GM21786 (cell line): Measurements from ENCODE around the gene CLCA4.

Source experiments
- ATAC-seq: cut with Tn5 transposase; IDR thresholded peaks from one replicate; pipeline ENCODE4 v1.9.1; 2021; ENCODE audit not compliant: unreplicated experiment

Gene CLCA4, protein sequence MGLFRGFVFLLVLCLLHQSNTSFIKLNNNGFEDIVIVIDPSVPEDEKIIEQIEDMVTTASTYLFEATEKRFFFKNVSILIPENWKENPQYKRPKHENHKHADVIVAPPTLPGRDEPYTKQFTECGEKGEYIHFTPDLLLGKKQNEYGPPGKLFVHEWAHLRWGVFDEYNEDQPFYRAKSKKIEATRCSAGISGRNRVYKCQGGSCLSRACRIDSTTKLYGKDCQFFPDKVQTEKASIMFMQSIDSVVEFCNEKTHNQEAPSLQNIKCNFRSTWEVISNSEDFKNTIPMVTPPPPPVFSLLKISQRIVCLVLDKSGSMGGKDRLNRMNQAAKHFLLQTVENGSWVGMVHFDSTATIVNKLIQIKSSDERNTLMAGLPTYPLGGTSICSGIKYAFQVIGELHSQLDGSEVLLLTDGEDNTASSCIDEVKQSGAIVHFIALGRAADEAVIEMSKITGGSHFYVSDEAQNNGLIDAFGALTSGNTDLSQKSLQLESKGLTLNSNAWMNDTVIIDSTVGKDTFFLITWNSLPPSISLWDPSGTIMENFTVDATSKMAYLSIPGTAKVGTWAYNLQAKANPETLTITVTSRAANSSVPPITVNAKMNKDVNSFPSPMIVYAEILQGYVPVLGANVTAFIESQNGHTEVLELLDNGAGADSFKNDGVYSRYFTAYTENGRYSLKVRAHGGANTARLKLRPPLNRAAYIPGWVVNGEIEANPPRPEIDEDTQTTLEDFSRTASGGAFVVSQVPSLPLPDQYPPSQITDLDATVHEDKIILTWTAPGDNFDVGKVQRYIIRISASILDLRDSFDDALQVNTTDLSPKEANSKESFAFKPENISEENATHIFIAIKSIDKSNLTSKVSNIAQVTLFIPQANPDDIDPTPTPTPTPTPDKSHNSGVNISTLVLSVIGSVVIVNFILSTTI

DNA sequence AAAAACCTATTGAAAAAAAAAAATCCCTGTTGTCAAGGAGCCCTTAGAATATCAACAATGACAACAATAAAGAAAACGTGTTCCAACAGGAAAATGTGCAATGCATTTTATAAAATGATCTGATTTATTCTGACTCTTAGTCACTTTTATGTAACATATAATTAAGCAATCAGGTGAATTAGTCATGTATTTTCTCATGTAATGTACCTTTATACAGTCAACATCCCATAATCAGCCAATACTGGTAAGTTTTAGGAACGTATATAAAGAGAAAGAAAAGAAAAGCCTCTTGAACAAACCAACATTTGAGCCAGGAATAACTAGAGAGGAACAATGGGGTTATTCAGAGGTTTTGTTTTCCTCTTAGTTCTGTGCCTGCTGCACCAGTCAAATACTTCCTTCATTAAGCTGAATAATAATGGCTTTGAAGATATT lies at the start of gene CLCA4:
Gene CLCA4 (plus strand): TSS at position 292 of the 435 bp plus-strand sequence. CDS start 42 bp downstream, at position 334.
- ATAC-seq, result no peak

DNA sequence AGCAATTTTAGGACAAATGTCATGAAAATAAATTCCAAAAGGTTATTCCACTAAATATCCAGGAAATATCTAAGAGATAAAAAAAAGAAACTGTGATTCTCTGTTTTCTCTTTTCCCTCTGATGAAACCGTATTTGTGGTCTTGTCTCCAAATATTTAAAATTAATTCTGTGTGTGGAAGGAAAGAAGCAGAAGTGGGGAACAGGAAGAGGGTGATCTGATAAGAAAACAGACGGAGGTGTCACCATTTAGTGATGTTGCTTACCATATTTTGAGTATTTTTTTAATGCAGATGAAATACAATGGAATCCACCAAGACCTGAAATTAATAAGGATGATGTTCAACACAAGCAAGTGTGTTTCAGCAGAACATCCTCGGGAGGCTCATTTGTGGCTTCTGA lies 48.6 kb upstream of the CLCA4 start:
- ATAC-seq, result no peak

DNA sequence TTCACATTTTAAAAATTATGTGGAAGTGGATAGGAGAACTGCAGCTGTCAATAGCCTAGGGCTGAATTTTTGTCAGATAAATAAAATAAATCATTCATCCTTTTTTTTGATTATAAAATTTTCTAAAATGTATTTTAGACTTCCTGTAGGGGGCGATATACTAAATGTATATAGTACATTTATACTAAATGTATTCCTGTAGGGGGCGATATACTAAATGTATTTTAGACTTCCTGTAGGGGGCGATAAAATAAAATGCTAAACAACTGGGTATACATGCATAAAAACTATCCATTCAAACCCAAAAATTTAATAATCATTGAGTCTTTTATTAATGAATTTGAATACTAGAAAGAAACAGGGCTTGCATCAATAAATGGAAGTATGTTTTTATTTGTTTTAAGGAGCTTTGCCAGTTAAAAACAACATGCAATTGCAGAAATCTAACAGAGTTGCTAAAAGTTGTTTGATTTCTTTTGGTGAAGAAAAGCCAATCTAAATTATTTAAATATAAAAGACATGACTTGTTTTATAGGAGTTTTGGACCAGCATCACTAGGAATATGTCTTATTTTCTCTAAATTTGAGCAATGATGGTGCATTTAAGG lies 46.8 kb upstream of the CLCA4 start:
- ATAC-seq, result peak; percentile 57

GRCh38 chr1:86500714-86501113 lies 46.2 kb upstream of the CLCA4 start:
- no peak for ATAC-seq

DNA sequence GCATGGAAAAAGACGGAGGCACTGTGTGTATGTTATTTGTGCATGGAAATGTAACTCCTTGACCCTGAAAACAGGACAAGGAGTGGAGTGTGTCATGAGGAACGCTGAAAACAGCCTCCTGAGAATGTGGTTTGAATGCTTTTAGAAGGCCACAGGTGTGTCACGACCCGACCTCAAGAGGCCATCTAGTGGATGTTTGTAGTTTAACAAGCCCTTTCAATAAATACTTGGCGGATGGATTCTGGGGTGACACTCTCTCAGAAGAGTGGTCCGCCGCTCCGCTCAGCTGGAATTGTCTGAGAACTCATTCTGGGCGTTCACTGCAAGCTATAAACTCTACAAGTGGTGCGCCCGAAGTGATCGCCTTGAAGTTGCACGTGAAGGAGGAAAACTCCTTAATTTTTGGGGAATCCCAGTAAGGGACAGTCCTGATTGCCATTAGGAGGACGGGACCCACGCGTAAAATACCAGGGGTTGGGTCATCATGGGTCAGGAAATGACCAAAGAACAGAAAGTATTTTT lies 44.7 kb upstream of the CLCA4 start:
- peak; percentile 70 for ATAC-seq

DNA sequence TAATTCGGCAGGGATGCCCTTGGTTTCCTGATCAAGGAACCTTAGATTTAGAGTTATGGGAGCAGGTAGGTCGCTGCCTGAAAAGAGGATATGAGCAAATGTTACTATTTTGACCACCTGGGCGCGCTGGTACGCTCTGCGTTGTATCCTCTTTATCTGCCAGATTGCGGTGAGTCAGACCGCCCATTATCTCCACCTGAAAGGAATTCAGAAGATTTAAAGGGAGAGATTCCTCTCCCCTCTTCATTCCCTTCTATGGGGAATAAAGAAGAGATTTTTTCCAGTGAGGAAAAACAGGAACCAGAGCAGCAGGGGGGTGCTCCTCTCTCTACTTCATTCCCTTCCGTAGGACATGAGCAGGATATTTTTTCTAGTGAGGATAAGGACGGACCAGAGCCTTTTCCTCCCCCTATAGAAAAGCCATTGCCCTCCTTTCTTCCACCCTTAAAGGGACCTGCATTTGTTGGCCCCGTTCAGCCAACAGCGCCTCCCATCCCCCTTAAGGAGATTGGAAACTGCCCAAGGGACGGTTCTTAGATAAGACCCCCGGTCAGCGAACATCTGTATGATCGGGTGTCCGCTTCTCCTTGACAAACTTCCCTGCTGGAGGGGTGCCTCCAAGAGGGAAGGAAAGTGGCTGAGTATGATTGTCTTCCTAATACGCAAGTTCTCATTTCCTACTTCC lies 44.0 kb upstream of the CLCA4 start:
- ATAC-seq, result peak; percentile 6

DNA sequence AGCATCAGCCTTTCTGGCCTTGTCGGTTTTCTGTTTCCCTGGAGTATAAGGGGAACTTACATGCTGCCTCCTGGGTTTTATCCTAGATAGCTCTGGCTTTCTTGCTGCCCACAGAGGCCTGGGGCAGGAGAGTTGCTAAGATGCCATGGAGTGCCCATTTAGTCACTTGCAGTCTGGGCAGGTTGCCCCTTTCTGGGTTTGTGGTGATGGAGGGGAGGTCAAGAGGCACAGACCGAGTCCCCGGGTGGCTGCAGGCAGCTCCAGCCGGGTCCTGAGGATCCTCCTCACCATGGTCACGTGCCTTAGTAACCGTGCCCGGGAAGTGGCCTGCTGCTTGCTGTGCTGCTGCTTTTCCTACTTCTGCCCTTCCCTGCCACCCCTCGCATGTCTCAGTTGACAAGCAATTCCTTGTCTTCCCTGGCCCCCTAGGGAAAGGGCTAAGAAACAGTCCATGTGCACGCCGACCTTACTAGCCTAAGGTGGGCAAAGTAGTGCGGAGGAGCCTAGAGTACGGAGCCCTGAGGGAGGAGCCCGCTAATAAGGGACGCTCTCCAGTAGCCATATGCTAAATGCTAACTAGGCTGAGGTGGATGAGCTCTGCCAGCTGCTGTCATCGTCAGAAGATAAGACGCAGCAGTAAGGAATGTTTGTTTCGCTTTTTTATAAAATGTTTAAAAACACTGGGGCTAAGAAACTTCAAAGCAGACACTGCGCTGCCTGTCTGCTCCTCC lies 43.3 kb upstream of the CLCA4 start:
- ATAC-seq, result no peak

GRCh38 chr1:86504137-86504479 lies 42.8 kb upstream of the CLCA4 start:
- ATAC-seq, result no peak

DNA sequence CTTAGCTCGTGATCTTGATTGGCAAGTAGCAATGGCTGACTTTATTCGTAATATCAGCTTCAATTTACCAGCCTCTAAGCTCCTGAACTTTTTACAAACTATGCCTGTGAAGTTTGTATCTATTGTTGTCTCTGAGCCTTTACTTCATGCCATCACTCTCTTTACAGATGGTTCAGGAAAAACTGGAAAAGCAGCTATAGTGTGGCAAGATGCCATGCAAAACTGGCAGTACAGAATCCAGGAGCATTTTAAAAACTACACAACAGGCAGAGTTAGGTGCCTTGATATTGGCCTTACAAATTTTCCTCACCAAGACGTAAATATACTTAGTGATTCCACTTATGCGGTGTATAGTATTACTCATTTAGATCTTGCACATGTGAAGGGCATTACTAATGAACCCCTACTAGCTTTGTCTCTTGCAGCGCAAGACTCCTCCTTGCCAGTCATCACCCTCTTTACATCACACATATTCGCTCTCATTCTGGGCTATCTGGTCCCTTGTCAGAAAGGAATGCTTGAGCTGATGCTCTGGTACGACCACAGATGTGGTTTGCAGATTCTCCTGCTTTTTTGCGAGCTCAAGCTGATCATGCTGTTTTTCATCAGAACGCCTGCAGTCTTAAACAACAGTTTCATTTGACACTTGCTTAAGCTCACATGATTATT lies 41.8 kb upstream of the CLCA4 start:
- ATAC-seq, result no peak

DNA sequence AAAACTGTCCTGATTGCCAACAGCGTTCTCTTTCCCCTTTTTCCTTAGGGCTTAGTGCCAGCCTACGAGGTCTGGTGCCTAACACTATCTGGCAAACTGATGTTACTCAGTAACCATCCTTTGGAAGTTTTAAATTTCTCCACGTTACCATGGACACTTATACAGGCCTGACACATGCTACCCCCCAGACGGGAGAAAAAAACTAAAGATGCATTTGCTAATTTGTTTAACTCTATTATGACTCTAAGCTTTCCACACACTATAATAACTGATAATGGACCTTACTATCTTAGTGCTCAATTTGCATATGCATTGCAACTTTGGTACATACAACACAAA lies 41.3 kb upstream of the CLCA4 start:
- no peak for ATAC-seq

DNA sequence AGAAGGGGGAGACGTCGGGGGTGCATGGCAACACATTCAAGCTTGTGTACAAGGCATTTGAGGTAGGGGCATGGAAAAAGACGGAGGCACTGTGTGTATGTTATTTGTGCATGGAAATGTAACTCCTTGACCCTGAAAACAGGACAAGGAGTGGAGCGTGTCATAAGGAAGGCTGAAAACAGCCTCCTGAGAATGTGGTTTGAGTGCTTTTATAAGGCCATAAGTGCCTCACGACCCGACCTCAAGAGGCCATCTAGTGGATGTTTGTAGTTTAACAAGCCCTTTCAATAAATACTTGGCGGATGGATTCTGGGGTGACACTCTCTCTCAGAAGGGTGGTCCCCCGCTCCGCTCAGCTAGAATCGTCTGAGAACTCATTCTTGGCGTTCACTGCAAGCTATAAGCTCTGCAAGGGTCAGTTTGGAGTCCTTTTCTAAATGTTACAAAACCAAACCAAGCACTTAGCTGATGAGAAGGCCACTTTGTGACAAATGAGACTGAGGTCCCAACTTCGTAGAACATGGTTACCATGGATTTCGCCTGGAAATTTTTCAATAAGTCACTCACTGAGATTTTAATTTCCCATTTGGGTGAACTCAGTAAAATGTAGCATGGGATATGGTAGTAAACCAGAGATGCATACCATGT lies 38.8 kb upstream of the CLCA4 start:
- ATAC-seq, result no peak

GRCh38 chr1:86508583-86508969 lies 38.3 kb upstream of the CLCA4 start:
- no peak for ATAC-seq

- no peak for ATAC-seq
These were observed 31.3 kb upstream of the CLCA4 start for GRCh38 chr1:86515597-86515996.

DNA sequence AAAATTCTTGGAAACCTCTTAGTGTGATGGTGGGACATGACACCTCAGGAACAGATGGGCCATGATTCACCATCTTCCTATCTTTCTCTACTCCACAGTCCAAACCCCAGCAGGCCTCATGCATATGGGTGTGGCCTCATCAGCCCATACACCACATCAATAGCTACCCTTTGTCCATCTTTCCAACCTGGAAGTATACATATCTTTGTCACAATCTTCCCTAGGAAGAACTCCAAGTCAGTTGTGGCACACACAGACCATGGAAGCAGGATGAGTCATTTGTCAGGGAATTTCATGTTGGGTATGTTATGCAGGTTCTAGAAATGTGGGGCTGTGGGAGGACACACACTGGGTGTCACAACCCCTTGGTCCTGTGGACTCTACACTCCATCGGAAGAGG lies 30.5 kb upstream of the CLCA4 start:
- no peak for ATAC-seq

- no peak for ATAC-seq
These were observed 29.5 kb upstream of the CLCA4 start for GRCh38 chr1:86517336-86517735.

DNA sequence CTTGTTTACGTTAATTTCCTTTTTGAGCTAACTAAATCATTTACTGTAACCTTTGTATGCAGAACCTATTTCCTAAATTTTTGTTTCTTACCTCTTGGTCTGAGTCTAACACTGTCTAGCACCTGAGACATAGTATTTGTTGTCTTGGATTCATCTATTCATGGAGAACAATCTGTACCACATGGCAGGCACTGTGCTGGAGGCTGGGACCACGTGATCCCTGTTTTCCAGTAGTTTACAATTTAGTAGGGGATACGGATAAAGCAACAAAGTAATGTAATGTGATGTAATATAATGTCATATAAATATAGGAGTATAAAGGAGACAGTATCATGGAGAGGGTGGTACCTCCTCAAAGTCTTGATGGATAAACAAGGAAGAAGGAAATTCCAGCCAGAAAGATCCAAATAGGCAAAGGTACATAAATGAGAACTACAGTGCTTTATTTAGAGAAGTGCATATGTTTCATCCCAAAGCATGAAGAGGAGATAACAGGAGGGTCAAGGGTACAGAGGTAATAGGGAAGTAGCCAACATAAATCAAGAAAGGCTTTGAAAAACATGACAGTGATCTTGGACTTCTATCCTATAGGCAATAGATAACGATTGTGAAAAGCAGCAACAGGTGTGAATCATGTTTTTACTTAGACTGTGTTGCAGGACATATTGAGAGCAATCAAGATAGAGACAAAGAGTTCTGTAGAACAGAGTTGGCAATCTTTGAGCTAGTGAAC lies 25.9 kb upstream of the CLCA4 start:
- no peak for ATAC-seq

- no peak for ATAC-seq
These were observed 25.4 kb upstream of the CLCA4 start for GRCh38 chr1:86521522-86521891.

GRCh38 chr1:86522240-86522639 lies 24.6 kb upstream of the CLCA4 start:
- no peak for ATAC-seq
